ENCODE results near the gene RGL3.
"Not testable (repeated sequence)": the region's sequence is repeated elsewhere in the genome, so short reads cannot be mapped to it uniquely, and the experiment has no call there.

Gene RGL3

GRCh38 chr19:11448410-11448809 lies 29.3 kb upstream of the RGL3 start:
- no peak for DNase-seq

GRCh38 chr19:11447347-11448262 lies 28.5 kb upstream of the RGL3 start:
- no peak for DNase-seq

GRCh38 chr19:11446652-11447301 lies 27.7 kb upstream of the RGL3 start:
- DNase-seq, result no peak

- DNase-seq, result no peak
Observed at GRCh38 chr19:11446271-11446651, 27.1 kb upstream of the RGL3 start.

GRCh38 chr19:11445141-11445540 lies 26.0 kb upstream of the RGL3 start:
- DNase-seq, result no peak

GRCh38 chr19:11444059-11444458 lies 24.9 kb upstream of the RGL3 start:
- no peak for DNase-seq

- DNase-seq, result no peak
Observed at GRCh38 chr19:11437955-11438354, 18.8 kb upstream of the RGL3 start.

GRCh38 chr19:11435833-11436313 lies 16.8 kb upstream of the RGL3 start:
- no peak for DNase-seq

GRCh38 chr19:11435057-11435832 lies 16.1 kb upstream of the RGL3 start, which contains the start of the genes ODAD3 and PRKCSH:
ODAD3 (minus strand) TSS chr19:11435121; CDS start chr19:11435016, 105 bp downstream.
PRKCSH (plus strand) TSS chr19:11435635; CDS start chr19:11436118, 483 bp downstream.
- peak; percentile 97 for DNase-seq

GRCh38 chr19:11434703-11435056 lies 15.6 kb upstream of the RGL3 start:
- DNase-seq, result no peak

GRCh38 chr19:11433526-11433925 lies 14.4 kb upstream of the RGL3 start:
- DNase-seq, result not testable (repeated sequence)

GRCh38 chr19:11426656-11427055 lies 7.5 kb upstream of the RGL3 start:
- no peak for DNase-seq

GRCh38 chr19:11425719-11426457 lies 6.8 kb upstream of the RGL3 start:
- DNase-seq, result no peak

- DNase-seq, result no peak
Observed at GRCh38 chr19:11423791-11424181, 4.7 kb upstream of the RGL3 start.

- no peak for DNase-seq
Observed at GRCh38 chr19:11423164-11423790, 4.2 kb upstream of the RGL3 start.

- DNase-seq, result no peak
Observed at GRCh38 chr19:11422163-11423065, 3.3 kb upstream of the RGL3 start.

- no peak for DNase-seq
Observed at GRCh38 chr19:11421371-11422098, 2.4 kb upstream of the RGL3 start.

- DNase-seq, result no peak
Observed at GRCh38 chr19:11420429-11421370, 1.6 kb upstream of the RGL3 start.

GRCh38 chr19:11418094-11418548 lies 993 bp downstream of the RGL3 start:
- no peak for DNase-seq
